Glomerular visceral epithelial cell (primary cell): ENCODE results near the gene MORC1.

Experiments used
- DNase-seq: peaks from one replicate; pipeline ENCODE4 v3.0.0-alpha.2; 2016; ENCODE audit errors: extremely low spot score

Gene MORC1

DNA sequence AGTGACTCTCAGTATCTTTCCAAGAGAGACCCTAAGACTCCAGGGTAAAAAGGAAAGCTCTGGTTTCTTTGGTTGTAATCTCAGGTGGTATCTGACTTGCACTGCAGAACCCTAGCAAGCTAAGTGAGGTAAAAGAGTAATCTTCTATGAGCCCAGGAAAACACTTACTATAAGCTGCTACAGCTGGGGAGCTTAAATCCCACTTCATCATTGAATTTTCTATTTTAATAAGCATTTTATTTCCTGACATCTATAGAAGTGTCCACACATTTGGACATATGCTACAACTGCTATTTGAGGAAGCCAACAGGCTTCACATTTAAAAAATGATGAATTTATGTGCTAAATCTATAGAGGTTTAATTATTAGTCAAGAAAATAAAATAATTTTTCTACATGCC is 91.1 kb downstream of the MORC1 start:
- no peak for DNase-seq

DNA sequence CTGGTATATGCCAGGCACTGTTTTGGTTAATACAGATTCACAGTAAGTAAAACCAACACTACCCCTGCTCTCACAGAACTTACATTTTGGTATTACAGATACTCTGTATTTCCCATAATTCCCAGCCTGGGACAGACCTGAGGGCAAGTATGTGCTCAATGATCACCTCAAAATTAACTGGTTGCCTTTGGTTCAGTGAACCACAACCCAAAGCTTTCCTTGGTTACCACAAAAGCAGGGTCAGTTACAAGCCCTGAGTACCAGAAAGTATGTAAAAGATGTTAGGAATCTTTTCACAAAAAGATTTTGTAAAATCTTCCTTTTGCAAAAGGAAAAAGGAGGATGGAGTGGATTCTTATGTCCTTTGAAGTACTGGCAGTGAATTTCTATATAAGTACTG is 92.0 kb downstream of the MORC1 start:
- no peak for DNase-seq

DNA sequence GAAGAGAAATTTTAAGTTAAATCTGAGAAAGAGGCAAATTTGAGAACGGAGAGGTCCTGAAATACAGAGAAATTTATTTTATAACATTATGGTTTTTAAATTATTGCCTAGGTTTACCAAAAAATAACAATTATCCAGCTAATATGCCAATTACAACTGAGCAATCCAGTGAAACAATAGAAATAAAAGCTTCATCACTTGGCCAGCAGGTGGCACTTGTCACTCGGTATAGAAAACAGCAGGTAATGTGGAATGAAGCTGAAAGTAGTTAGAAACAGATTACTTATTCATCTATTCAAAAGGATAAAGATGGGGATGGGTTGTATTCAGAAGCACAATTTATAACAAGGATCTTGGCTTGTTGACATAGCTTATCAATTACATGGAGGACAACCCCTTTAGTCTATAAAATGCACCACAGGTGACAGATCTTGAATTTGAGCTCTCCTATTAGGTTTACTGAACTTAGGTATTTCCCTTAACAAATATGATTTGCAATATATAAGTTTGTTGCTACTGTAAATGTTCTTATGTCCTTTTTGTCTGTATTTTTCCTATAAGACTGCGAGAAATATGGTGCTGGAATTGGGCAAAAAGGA is 94.2 kb downstream of the MORC1 start:
- DNase-seq = peak; percentile 40

DNA sequence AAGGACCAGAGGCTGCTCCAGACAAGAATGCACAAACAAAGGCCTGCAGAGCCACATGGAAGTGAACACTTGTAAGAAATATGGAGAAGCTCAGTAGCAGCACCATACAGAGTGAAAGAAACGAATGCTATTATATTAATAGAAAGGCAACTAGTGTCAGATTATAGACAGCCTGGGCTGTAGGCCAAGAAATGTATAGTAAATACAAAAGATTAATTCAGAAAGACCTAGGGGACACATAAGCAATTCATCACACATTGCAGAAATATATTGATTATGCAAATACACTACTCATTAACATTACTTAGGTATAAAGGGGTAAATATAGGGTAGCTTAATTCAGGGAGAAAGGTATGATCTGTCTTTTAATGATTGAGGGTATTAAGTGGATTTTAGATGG is 94.8 kb downstream of the MORC1 start:
- no peak for DNase-seq

DNA sequence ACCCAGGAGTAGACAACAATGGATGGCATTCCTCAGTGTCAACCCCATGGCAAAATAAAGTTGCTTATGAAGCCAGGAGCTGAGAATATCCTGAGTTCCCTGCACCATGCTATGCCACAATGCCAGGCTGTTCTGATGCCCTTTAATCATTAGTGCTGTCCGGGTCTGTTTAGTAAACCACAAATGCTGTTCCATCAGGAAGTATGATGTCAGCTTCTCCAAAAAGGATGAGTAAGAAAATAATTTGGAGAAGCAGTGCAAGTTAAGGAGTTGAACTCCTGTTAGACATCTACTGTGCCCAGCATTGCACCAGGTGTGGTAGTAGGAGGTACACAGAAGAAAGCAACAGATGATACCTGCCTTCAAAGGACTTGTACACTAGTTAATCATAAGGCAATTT is 96.4 kb downstream of the MORC1 start:
- peak; percentile 6 for DNase-seq

DNA sequence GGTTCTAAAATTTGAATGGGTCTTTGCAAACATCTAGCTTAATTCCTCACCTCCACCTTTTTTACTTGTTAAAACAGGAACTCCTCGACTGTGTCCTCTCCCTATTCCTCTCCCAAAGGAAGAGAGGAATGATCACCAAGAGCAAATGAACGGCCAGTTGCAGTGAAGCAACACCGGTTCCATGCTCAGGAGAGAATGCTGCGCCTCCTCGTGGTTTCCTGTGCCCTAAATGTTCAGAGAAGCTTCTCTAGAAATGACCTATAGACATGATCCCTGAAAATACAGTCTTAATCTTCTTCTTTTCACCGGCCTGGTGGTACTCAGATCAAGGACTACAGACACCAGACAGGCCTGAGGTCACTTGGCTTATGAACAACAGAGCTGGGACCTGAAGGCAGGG is 99.1 kb downstream of the MORC1 start:
- DNase-seq = no peak

DNA sequence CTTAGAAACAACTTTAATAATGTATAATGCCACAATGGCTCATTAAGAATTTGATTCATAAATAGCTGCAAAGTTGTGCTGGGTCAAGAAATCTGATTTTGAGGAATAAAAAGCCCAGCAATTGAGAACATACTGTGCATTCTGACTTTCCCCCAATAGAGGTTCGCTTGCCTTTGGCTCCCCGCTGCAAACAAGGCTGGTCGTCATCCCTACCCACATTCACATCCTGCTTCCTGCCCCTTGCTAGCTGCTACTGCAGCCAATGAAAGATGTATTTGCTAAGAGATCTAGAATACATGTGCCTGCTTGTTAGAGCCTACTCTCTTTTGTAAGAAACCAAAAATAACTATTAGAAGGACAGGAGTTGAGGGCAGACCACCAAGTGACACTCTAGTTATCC is 112.5 kb downstream of the MORC1 start:
- no peak for DNase-seq

DNA sequence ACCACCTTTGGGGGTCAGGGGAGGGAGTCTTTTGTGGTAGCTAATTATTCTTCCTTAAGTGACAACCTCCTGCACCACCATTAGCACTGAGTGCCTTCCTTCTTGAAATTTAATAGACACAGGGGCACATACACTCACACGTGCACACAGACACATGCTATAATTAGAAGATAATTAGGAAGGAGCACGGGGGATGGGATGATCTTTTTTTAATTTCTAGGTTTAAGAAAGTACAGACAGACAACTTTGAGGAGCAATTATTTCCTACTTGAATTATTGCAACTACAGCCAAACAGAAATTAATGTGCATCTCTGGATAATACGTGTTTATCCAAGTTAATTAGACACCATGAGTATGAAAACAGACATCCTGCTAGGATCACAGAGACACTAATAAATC is 119.5 kb downstream of the MORC1 start:
- DNase-seq = no peak

DNA sequence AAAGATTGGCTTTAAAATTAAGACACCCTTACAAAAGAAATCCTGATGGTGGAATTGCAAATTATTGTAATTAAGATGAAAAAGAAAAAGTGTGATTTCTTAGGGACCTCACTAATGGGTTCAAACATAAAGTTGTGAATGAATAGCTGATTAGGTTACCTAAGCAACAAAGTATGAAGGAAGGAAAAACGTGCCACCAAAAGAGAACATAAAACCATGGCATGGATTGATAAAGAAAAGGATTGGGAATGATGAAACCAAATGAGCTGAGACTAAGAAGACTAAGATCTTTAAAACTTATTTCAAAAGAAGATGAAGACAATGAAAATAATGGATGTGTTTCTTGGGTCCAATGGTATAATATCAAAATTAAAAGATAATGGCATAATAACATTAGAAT is 132.1 kb downstream of the MORC1 start:
- DNase-seq = no peak

DNA sequence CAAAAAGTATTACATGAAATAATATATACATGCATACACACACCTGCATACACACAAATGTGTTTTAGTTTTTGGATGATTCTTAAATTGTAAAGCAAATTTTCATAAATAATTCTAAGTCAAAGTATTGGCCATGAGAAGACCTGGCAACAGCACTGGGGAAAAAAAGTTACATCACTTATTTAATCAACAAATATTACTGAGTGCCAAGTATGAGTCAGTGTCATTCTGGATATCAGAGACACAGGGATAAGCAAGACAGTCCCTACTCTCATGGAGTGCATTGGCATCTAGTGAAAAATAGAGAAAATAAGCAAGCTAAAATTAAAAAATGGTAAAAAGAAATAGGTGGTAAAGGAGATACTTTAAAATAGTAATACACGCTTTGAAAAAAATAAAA is 134.9 kb downstream of the MORC1 start:
- DNase-seq = no peak

DNA sequence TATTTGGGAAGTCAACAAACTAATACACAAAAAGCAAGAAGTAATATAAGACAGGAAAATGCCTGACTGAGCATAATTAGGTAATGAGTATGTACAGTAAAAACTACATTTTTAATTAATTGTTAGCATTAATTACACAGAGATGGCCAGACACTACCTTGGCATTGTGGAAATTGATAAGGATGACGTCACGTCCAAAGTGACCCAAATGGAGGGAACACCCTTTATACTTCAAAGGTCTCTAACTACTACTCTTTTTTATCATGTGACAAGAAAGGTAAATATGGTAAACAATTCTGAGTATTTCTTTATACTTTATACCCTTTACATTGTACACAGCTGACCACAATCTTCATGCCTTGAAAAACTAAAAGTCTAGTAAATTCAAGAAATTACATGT is 141.9 kb downstream of the MORC1 start:
- DNase-seq = no peak

DNA sequence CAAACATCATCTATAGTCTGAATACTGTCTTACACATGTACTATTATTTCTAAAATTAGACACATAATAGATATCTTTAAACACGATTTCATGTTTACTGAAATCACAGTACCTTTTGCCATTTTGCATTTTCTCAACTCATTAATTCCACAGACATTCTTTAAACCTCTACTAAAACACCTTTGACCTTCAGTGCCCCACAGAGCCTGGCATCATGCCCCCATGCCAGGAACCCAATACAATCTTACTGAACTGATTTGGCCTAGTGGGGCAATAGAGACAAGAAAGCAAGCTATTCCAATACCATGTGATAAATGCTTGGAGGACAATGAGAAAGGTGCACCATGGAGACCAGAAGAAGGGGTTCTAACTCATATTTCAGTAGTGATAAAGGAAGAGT is 144.9 kb downstream of the MORC1 start:
- no peak for DNase-seq

DNA sequence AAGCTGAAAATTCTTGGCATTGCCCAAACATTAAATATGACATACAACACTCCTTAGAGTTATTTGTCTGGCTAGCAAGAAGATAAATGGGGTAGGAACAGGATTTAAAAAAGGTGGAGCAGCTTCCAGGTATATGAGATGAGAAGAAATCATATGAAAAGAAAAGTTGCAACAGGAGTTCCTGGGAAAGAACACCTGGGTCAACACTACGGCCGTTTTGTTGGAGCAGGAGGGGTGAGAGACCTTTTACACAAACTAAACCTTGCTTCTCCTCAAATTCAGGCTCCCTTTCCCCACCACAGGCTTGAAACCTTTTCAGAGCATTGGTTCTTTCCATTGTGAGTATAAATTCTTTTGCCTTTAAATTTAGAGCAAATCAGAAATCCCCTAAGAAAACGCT is 145.5 kb downstream of the MORC1 start:
- DNase-seq = no peak

DNA sequence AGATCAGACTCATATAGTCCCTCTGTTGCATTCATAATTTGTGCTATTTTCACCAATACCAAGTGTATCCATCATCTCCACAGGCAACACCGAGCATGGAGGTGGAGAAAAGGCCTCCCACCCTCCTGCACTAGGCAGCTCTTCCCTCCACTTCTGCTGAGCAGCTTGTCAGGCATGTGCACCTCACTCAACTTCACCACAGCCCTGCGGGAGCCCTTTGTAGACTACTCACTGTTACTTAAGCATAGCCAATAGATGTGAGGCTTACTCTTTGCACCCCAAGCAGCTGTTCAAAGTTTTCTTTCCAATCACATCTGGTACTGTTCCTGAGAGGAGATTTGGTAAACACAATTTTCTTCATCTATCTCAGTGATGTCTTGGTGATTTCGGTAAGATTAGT is 147.4 kb downstream of the MORC1 start:
- no peak for DNase-seq

DNA sequence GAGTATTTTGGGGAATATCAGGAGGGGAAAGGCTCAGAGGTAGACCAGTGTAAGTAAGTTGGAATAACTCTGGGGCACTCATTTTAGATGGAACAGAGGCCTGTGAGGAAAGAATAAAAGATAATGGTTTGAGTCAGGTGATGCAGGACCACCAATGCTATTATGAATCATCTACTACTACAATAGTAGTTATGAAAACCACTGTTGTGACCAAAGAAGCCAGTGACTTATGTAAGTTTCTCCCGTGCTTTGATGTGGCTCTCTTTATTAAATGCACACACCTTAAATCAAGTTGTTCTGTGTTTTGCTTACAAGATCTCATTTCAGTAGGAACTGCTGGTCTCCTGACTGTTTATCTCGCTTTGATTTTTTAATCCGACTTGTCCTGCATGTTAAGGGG is 151.2 kb downstream of the MORC1 start:
- no peak for DNase-seq

DNA sequence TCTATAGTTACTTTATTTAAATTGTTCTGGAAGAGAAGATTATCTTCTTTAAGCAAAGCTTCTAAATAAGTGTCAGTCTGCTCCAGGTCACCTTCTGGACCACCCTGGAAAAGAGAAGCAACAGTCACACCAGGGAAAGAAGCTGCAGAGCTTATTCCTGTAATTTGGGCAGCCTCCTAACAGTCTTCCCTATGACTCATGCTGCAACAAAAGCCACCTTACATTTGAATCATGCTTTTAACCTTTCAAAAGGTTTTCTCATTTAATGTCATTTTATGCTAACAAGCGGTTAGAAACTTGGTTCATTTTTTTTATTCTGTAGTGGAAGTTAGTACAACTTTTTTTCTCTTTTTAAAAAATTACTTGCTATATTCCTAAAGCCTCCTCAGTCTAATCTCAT is 158.9 kb downstream of the MORC1 start:
- no peak for DNase-seq

DNA sequence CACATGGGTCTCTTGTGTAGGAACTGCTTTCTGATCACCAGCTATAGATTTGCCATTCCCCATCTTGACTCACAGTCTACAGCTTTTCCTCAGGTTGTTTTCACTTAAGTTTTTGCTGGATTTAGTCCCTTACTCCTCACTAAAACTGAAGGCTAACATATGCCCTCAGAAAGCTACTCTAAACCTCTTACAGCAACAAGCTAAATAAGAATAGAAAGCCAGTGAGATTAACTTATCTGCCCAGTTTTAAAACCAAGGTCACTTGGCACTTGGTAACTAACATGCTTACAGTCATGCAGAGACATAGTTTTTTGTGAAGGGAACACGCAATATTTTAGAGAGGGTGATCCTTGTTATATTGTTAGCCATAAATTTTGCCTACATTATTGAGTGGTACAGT is 164.2 kb downstream of the MORC1 start, which contains the start of gene GUCA1C:
TSS of gene GUCA1C (minus strand) at position 180 of the 400 bp plus-strand sequence. CDS start at position 63, 117 bp downstream.
- no peak for DNase-seq

DNA sequence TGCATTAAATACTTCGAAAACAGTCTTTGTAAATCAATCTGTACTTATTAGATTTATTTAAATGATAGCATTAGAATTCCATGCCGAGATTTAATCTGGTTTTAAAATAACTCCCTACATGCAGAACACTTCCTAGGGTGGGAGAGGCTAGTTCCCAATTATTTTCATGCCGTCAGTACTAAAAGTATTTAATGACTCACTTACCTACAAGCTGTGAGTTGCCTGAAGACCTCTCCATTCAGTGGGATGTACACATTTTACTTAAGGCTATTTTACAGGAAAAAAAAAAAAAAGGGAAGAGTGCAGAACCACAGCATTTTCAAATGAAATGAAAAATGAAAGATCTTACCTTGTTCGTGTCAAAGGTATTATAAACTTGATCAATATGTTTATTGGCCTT is 164.7 kb downstream of the MORC1 start:
- DNase-seq = peak; percentile 41

DNA sequence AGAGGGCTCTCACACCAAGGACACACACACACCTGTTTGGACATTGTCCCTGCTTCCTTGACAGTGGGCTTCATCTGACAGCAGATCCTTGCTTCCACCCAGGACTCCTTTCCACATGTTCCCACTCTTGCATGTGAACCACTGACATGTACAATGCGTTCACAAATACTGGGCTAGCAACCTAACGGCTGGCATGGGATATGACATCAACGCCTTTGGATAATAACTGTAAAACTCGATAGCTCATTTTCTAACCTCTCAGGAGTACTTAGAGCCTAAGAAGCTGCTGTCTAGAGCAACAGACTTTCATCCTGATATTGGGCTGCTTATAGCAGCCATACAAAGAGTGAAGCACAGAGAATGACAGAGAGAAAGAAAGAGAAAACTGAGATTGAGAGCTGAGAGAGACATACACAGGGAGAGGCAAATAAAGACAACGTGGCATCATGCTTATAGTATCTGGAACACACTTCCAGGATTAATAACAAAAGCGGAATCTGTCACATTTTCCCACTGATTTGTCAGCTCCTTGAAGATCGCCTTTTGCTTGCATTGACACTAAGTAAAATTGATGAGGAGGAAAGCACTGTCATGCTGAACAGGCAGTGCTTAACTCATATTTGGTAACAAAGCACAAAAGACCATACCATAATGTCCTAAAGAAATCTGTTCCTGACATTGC is 166.0 kb downstream of the MORC1 start:
- DNase-seq = no peak

DNA sequence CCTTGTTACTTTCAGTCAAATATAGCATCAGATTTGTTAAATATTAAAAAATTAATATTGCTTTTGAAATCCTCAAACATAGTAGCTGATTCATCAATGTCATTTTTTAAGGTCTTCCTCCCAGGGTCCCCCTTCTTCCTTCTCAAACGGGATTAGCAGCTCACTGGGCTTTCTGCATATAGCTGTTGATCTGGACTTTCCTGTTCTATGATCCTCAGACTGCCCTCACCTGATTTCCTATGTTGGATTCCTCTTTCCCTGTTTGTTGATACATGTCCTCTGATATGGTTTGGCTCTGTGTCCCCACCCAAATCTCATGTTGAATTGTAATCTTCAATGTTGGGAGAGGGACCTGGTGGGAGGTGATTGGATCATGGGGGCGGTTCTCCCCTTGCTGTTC is 170.1 kb downstream of the MORC1 start:
- DNase-seq = no peak

DNA sequence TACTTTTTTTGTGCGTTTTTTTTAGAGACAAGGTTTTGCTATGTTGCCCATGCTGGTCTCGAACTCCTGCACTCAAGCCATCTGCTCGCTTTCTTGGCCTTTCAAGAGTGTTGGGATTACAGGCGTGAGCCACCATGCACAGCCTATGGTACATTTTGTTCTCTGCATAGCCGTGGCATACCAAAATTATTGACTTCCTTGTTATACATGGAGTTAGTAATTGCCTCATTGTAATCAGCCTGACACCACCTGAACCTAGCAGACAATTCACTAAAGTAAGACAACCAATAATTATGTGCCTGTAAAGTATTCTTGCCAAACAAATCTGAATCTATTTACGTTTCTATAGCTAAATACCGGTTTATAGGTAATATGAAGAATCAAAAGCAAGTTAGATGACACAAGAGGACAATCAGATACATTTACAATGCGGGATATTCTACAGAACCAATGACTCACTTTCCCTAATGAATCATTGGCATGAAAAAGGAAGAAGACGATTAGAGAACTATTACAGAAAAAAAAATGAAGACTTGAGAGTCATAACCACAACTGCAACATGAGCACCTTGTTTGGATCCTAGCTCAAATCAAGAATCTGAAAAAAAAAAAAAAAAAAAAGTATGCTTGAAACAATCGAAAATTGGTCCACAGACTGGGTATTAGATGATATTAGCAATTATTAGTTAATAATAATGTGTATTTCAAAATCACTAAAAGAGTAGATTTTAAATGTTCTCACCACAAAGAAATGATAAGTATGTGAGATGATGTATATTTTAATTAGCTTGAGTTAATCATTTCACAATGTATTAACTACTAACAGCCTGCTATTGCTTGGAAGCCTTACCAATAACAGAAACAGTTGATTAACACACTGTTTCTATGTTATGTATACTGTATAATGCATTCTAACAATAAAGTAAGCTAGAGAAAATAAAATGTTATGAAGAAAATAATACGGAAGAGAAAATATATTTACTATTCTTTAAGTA is 171.3 kb downstream of the MORC1 start:
- DNase-seq = peak; percentile 62

DNA sequence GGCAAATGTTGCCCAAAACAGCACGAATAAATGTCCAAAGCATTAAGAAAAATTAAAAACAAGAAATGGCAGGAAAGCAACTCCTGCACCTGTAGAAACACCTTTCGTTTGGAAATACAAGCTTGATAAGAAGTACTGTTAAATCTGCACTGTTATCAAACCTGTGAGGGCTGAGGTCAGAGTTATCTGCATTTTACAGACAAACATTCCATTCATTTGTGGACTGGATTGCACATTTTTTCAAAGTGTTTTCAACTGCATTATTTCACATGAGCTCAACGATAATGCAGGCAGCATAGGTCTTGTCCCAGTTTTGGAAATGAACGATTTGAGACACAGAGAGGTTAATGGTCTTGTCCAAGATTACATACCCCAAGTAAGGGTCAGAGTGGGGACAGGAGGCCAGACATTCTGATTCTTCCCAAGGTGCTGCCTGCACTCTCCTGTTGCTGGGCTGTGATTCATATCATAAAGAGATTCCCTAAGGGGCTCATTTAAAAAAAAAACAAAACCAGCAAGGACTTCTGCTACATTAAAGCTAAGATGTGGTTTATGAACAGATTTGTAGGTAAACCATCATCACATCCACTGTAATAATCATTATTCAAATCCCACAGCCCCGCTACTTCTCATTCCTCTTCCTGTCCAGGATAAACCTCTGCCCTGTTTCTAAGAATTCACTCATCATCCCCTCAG is 177.2 kb downstream of the MORC1 start:
- peak; percentile 74 for DNase-seq
